ENCODE measurements around the gene GALNT7. TPM values are rescaled to one million over a fixed set of nuclear protein-coding genes. Genes with fewer than 3 reads are reported as not detected.
A peak's percentile ranks its signal among the peaks of the same experiment; 100 is the strongest.

GALNT7 gene
- total RNA-seq, 1 experiment from 2014 or later = 156 TPM

DNA sequence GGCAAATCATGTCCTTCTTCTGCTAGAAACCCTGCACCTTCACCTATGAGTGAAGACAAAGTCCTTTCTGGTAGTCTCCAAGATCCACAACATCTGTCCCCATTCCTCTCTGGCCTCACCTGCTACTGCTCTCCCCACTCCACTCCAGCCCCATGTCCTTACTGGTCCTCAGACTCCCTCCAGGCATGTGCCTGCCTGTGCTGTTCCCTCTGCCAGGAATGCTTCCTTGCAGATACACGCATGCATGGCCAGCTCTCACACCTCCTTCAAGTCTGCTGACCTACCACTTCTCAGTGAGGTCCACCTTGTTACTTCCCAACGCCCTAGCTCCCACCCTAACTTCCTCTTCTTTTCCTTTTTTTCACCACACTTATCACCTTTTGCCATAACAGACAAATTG is 147.4 kb downstream of the GALNT7 start:
- POLR2A ChIA-PET = no interaction called here

GRCh38 chr4:173317004-173317403 is 148.4 kb downstream of the GALNT7 start:
- peaks cover 36% of the 10 kb centered on the region for H3K36me3 ChIP-seq (ENCODE audit: control insufficient read depth, insufficient read depth, low read length)
- no peaks in the 10 kb centered on the region for H3K9me3 ChIP-seq (ENCODE audit: control insufficient read depth, insufficient read depth, low read depth, low read length)
- ATAC-seq = peak; percentile 77
- ChIA-PET CTCF (no interaction called here), POLR2A (no interaction called here)
- peaks cover 6% of the 10 kb centered on the region; the same call in 1 of the 2 replicates for H3K4me1 ChIP-seq (ENCODE audit: control insufficient read depth, insufficient read depth, low read length)
- TF ChIP-seq REST (IDR thresholded peaks at IDR 0.05; ENCODE audit: insufficient read depth in 1 of 2, low read depth in 2 of 2, low read length in 1 of 2) (no peak), SIN3A (IDR thresholded peaks at IDR 0.05; ENCODE audit: borderline replicate concordance, insufficient read depth, low read depth, low read length) (no peak), POLR2AphosphoS5 (IDR thresholded peaks at IDR 0.05; ENCODE audit: low read depth, low read length) (no peak), TCF7L2 (IDR thresholded peaks at IDR 0.05; ENCODE audit: low read depth, low read length) (no peak)
- TF ChIP-seq, protein P1, sequence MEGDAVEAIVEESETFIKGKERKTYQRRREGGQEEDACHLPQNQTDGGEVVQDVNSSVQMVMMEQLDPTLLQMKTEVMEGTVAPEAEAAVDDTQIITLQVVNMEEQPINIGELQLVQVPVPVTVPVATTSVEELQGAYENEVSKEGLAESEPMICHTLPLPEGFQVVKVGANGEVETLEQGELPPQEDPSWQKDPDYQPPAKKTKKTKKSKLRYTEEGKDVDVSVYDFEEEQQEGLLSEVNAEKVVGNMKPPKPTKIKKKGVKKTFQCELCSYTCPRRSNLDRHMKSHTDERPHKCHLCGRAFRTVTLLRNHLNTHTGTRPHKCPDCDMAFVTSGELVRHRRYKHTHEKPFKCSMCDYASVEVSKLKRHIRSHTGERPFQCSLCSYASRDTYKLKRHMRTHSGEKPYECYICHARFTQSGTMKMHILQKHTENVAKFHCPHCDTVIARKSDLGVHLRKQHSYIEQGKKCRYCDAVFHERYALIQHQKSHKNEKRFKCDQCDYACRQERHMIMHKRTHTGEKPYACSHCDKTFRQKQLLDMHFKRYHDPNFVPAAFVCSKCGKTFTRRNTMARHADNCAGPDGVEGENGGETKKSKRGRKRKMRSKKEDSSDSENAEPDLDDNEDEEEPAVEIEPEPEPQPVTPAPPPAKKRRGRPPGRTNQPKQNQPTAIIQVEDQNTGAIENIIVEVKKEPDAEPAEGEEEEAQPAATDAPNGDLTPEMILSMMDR (IDR thresholded peaks at IDR 0.05) = peak; percentile 47
- H3K27me3 ChIP-seq (ENCODE audit: control insufficient read depth, insufficient read depth, low read length) = no peaks in the 10 kb centered on the region
- intact Hi-C loops (cut with micrococcal nuclease; ENCODE audit: unreplicated experiment) = no loop called here
- BruUV-seq (replicated peaks) = no TSS peak
- no peak for DNase-seq (ENCODE audit: low read depth, low spot score)
- H3K27ac ChIP-seq (ENCODE audit: low read length) = no peak overlapping the region
- H3K4me3 ChIP-seq (ENCODE audit: low read depth in 2 of 2, low read length in 2 of 2) = no peak overlapping the region
- in situ Hi-C loops (cut with HindIII; ENCODE audit: low pct_unique_long_range_greater_than_20kb, low sequenced_read_pairs) = no loop called here

More for the DNA sequence above, 147.4 kb downstream of the GALNT7 start:
- in situ Hi-C loops (cut with HindIII; ENCODE audit: low pct_unique_long_range_greater_than_20kb, low sequenced_read_pairs) = no loop called here
- ATAC-seq (peak; percentile 59; the same call in 1 of the 2 replicates), DNase-seq (ENCODE audit: low read depth, low spot score) (no peak)
- no peak for TF ChIP-seq SIN3A (IDR thresholded peaks at IDR 0.05; ENCODE audit: borderline replicate concordance, insufficient read depth, low read depth, low read length)
- TF ChIP-seq REST (IDR thresholded peaks at IDR 0.05; ENCODE audit: insufficient read depth in 1 of 2, low read depth in 2 of 2, low read length in 1 of 2) = no peak
- TF ChIP-seq, protein P1 (IDR thresholded peaks at IDR 0.05) = no peak
- TF ChIP-seq TCF7L2 (IDR thresholded peaks at IDR 0.05; ENCODE audit: low read depth, low read length) = no peak
- no peak for TF ChIP-seq POLR2AphosphoS5 (IDR thresholded peaks at IDR 0.05; ENCODE audit: low read depth, low read length)
- intact Hi-C loops (cut with micrococcal nuclease; ENCODE audit: unreplicated experiment) = no loop called here
- Histone ChIP-seq H3K27me3 (ENCODE audit: control insufficient read depth, insufficient read depth, low read length) (no peaks in the 10 kb centered on the region), H3K4me3 (ENCODE audit: low read depth in 2 of 2, low read length in 2 of 2) (no peak overlapping the region), H3K4me1 (ENCODE audit: control insufficient read depth, insufficient read depth, low read length) (peaks cover 6% of the 10 kb centered on the region; the same call in 1 of the 2 replicates), H3K9me3 (ENCODE audit: control insufficient read depth, insufficient read depth, low read depth, low read length) (no peaks in the 10 kb centered on the region), H3K27ac (ENCODE audit: low read length) (no peak overlapping the region), H3K36me3 (ENCODE audit: control insufficient read depth, insufficient read depth, low read length) (peaks cover 28% of the 10 kb centered on the region)
- CTCF ChIA-PET = no interaction called here
- BruUV-seq (replicated peaks) = no TSS peak
